Fibroblast of villous mesenchyme (primary cell): ENCODE data around the gene ATP8B2. TPM values are rescaled to one million over a fixed set of nuclear protein-coding genes. Genes with fewer than 3 reads are reported as not detected.
"Not testable (repeated sequence)": the region's sequence is repeated elsewhere in the genome, so short reads cannot be mapped to it uniquely, and the experiment has no call there.

Experiments used
- DNase-seq: peaks from one replicate; pipeline ENCODE4 v3.0.0-alpha.2; 2010; ENCODE audit warnings: low read depth
- H3K4me3 ChIP-seq: 2 replicates; pipeline ENCODE4 v1.5.1; 2011; ENCODE audit warnings: low read depth, mild to moderate bottlenecking, low read length
- total RNA-seq: library from RNA; depleted of rRNA; stranded (reverse); fragments of >200 nt; gene quantifications from 2 replicates; pipeline ENCODE4 v1.2.3, GENCODE V29; 2012
- TF ChIP-seq, protein P1 (sequence below): IDR thresholded peaks from 2 replicates; pipeline ENCODE4 v1.5.1; 2012; ENCODE audit warnings: low read depth, mild to moderate bottlenecking, low read length; ENCODE audit not compliant: insufficient read depth

The ATP8B2 gene
- total RNA-seq, 1 donor, result 155 TPM

DNA sequence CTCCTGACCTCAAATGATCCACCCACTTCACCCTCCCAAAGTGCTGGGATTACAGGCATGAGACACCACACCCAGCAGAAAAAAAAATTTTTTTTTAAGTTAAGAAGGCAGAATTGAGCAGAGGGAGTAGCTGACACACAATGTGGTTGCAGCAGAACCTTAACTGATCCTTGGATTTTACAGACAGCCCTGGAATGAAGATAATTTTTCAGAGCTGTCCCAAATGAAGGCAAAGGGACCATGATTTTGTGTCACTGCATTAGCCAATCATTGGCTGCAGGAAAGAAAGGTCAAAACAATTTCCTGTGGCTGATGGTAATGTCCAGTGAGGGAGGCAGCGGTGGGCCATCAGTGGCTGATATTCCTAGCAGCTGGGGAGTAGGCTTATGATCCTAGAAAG is 23.7 kb upstream of the ATP8B2 start:
- TF ChIP-seq, protein P1, sequence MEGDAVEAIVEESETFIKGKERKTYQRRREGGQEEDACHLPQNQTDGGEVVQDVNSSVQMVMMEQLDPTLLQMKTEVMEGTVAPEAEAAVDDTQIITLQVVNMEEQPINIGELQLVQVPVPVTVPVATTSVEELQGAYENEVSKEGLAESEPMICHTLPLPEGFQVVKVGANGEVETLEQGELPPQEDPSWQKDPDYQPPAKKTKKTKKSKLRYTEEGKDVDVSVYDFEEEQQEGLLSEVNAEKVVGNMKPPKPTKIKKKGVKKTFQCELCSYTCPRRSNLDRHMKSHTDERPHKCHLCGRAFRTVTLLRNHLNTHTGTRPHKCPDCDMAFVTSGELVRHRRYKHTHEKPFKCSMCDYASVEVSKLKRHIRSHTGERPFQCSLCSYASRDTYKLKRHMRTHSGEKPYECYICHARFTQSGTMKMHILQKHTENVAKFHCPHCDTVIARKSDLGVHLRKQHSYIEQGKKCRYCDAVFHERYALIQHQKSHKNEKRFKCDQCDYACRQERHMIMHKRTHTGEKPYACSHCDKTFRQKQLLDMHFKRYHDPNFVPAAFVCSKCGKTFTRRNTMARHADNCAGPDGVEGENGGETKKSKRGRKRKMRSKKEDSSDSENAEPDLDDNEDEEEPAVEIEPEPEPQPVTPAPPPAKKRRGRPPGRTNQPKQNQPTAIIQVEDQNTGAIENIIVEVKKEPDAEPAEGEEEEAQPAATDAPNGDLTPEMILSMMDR, result no peak
- DNase-seq, result no peak
- no peak overlapping the region for H3K4me3 ChIP-seq

DNA sequence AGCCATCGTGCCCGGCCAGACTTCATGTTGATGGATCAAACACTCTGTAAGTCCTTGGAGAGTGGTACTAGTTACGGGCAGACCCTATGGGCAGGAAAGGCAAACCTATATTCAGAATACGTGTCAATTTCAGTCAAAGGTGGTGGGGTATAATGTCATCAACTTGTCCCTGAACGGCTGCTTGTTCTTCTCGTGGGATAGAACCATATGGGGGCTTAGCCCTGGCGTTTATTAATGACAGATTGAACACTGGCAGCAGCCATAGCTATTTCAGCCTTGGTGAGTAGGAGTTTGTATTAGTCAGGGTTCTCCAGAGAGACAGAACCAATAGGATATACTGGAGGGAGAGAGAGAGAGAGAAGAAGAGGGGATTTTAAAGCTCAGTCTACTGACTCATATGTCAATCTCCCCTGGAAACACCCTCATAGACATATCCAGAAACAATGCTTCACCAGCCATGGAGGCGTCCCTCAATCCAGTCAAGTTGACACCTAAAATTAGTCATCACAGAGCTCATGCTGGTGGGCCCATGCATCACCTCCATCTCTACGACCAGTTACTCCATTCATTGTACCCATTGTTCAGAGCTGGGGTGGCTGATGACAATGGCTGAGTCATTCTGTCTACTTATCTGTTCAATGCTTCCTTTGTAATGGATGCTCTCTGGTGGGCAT is 20.5 kb upstream of the ATP8B2 start:
- no peak overlapping the region for H3K4me3 ChIP-seq
- TF ChIP-seq, protein P1, result no peak
- no peak for DNase-seq

DNA sequence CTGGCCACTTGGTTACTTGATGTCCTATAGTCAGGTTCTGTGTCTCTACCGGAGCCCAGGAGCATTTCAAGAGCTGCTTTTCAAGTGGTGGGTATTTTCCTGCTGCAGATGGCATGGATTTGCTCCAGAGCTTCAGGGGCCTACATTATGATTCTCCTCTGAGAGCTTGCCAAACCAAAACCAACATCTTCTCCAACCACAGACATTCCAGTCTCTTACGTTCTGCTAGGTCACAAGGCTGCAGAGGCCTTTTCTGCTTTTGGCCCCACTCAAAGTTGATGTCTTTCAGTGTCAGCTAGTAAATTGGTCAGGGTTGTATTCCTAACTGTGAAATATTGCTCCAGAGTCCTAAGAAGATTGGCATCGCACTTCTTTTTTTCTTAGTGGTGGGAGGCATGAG is 19.2 kb upstream of the ATP8B2 start:
- no peak overlapping the region for H3K4me3 ChIP-seq
- no peak for DNase-seq
- TF ChIP-seq, protein P1, result no peak

DNA sequence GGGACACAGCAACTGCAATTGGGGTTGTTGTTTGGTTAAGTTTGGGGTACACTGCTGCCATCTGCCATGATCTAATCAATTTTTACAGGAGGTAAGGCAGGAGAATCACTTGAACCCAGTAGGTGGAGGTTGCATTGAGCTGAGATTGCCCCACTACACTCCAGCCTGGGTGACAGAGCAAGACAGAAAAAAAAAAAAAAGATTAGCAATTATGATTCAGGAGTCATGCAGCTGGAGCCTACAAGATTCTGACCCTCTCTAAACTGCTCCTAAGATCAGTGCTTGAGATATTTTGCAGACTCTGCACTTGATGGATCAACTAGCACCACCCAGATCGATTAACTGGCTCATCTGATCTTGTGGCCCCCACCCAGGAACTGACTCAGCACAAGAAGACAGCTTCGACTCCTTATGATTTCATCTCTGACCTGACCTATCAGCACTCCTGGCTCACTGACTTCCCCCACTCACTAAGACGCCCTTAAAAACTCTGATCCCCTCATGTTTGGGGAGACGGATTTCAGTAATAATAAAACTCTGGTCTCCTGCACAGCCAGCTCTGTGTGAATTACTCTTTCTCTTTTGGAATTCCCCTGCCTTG is 17.6 kb upstream of the ATP8B2 start:
- not testable (repeated sequence) for H3K4me3 ChIP-seq, DNase-seq

DNA sequence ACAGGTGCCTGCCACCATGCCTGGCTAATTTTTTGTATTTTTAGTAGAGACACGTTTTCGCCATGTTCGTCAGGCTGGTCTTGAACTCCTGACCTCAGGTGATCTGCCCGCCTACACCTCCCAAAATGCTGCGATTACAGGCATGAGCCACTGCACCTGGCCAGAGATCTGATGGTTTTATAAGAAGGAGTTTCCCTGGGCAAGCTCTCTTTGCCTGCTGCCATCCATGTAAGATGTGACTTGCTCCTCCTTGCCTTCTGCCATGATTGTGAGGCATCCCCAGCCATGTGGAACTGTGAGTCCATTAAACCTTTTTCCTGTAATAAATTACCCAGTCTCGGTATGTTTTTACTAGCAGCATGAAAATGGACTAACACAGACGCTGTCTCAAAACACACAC is 16.2 kb upstream of the ATP8B2 start:
- H3K4me3 ChIP-seq, DNase-seq: not testable (repeated sequence)

DNA sequence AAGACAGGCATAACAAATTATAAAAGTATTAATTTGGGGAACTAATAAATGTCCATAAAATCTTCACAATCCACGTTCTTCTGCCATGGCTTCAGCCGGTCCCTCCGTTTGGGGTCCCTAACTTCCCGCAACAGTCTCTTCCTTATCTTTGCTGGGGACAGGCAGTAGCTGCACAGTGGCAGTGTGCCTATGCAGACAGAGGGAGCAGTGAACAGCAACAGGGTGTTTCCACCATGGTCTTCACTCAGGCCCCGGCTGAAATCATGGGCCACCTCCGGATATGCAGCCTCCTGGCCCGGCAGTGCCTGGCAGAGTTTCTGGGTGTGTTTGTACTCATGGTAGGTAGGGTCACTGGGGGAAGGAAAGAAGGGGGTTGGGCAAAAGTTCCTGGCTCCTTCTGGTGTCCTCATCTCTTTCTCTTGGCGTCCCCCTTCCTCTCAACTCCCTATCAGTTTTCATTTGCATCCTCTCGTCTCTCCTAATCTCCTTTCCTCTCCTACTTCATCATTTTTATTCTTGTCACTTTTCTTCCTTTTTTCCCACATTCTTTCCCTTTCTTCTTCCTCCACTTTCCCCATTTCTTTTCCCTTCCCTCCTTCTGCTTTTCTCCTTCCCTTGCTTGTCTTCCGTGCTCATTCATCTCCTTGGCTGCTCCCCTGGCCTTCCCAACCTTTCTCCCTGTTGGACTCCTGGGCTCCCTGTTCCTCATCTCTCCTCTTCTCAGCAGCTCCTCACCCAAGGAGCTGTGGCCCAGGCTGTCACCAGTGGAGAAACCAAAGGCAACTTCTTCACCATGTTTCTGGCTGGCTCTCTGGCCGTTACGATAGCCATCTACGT is 12.9 kb upstream of the ATP8B2 start:
- H3K4me3 ChIP-seq, DNase-seq: not testable (repeated sequence)

DNA sequence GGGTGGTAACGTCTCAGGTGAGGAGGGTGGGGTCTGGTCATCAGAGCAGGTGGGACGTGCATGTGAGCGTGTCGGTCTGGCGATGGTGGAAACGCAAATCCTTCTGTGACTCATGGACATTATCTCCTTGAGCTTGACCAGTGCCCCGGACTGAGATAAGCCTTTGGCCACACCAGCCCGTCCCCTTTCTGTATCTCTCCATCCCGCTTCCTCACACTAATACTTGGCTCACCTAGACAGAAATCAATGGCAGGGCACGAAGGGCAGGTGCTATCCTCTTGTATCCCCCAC is 12.3 kb upstream of the ATP8B2 start:
- DNase-seq, result no peak
- H3K4me3 ChIP-seq, result no peak overlapping the region
- TF ChIP-seq, protein P1, result no peak

DNA sequence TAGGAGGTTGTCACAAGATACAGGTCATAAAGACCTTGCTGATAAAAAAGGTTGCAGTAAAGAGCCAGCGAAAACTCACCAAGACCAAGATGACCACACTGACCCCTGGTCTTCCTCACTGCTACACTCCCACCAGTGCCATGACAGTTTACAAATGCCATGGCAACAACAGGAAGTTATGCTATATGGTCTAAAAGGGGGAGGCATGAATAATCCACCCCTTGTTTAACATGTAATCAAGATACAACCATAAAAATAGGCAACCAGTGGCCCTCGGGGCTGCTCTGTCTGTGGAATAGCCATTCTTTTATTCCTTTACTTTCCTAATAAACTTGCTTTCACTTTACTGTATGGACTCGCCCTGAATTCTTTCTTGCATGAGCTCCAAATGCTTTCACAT is 11.1 kb upstream of the ATP8B2 start:
- not testable (repeated sequence) for DNase-seq, H3K4me3 ChIP-seq

DNA sequence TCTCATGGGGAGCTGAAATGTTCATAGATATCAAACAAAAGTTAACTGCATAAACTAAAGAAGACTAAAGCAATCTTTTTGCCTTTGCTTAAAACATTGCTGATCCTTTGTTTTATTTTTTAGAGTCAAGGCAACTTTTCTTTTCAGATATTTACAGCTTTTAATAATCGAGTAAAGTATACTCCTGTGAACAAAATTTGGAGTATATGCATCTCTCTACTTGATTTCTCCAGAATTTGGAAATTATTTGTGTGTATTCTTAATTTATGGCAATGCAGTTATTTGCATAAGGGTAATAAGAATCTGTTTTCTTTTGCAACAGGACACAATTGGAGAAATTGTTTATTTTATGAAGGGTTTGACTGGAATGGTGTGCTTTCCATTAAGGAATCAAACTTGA is 8.6 kb upstream of the ATP8B2 start:
- DNase-seq, result no peak
- TF ChIP-seq, protein P1, result no peak
- no peak overlapping the region for H3K4me3 ChIP-seq
